ENCODE results near the gene MRPL58. TPM values are rescaled to one million over a fixed set of nuclear protein-coding genes. Genes with fewer than 3 reads are reported as not detected.
A peak's percentile ranks its signal among the peaks of the same experiment; 100 is the strongest.

Gene MRPL58
- total RNA-seq, 4 donors from 2014 or later = 1.00 to 41.3 (median 37.4) TPM; not detected in 1

GRCh38 chr17:75006653-75007052 is 5.8 kb upstream of the MRPL58 start:
- 92 to 100% methylated on average over 1 to 5 of the region's 5 CpGs for WGBS, 2 donors (ENCODE audit: low coverage in 1 of 2)

DNA sequence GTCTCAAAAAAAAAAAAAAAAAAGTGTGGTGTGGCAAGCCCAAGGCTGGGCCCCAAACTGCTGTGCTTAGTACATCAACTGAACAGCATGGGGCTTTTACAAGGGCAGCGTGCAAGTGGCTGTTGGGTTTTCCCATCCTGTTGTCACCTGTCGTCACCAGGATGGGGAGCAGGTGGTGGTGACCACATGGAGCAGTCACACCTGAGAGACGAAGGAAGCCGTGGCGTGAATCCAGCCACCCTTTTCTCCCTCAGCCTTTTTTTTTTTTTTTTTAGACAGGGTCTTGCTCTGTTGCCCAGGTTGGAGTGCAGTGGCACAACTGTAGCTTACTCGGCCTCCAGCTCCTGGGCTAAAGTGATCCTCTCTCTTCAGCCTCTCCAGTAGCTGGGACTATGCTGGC is 4.1 kb upstream of the MRPL58 start:
- H3K4me3 ChIP-seq = no peak overlapping the region
- no peaks in the 10 kb centered on the region for H3K9me3 ChIP-seq
- peaks cover 16 to 36% (median 21%) of the 10 kb centered on the region in 4 donors for H3K4me1 ChIP-seq
- H3K36me3 ChIP-seq = no peaks in the 10 kb centered on the region
- no peaks in the 10 kb centered on the region for H3K27me3 ChIP-seq
- 57 to 100% methylated on average over 1 to 6 of the region's 6 CpGs for WGBS, 2 donors (ENCODE audit: low coverage in 1 of 2)
- in situ Hi-C loops (cut with MboI; ENCODE audit: low pct_ligation_motif_present in 1 of 4, low pct_unique_long_range_greater_than_20kb in 1 of 4, low sequenced_read_pairs in 3 of 4) = no loop called here
- H3K27ac ChIP-seq = no peak overlapping the region
- no peak for DNase-seq
- intact Hi-C loops (cut with DNase I; ENCODE audit: low total_unique reads) = no loop called here
- TF ChIP-seq, protein P1, sequence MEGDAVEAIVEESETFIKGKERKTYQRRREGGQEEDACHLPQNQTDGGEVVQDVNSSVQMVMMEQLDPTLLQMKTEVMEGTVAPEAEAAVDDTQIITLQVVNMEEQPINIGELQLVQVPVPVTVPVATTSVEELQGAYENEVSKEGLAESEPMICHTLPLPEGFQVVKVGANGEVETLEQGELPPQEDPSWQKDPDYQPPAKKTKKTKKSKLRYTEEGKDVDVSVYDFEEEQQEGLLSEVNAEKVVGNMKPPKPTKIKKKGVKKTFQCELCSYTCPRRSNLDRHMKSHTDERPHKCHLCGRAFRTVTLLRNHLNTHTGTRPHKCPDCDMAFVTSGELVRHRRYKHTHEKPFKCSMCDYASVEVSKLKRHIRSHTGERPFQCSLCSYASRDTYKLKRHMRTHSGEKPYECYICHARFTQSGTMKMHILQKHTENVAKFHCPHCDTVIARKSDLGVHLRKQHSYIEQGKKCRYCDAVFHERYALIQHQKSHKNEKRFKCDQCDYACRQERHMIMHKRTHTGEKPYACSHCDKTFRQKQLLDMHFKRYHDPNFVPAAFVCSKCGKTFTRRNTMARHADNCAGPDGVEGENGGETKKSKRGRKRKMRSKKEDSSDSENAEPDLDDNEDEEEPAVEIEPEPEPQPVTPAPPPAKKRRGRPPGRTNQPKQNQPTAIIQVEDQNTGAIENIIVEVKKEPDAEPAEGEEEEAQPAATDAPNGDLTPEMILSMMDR (IDR thresholded peaks at IDR 0.05) = no peak
- TF ChIP-seq EP300 (IDR thresholded peaks at IDR 0.05; ENCODE audit: low read depth) (no peak), POLR2AphosphoS5 (IDR thresholded peaks at IDR 0.05) (no peak), POLR2A (IDR thresholded peaks at IDR 0.05) (no peak)

More at GRCh38 chr17:75006653-75007052, 5.8 kb upstream of the MRPL58 start:
- Histone ChIP-seq H3K27ac (no peak overlapping the region), H3K9me3 (no peaks in the 10 kb centered on the region), H3K36me3 (no peaks in the 10 kb centered on the region), H3K27me3 (no peaks in the 10 kb centered on the region), H3K4me3 (no peak overlapping the region), H3K4me1 (peaks cover 10 to 26% (median 11%) of the 10 kb centered on the region in 4 donors)
- DNase-seq = no peak
- TF ChIP-seq, protein P1 (IDR thresholded peaks at IDR 0.05) = peak in 1 of 5 experiments; percentile 8
- TF ChIP-seq POLR2AphosphoS5 (IDR thresholded peaks at IDR 0.05) (no peak), POLR2A (IDR thresholded peaks at IDR 0.05) (no peak)
- intact Hi-C loops (cut with DNase I; ENCODE audit: low total_unique reads) = no loop called here
- in situ Hi-C loops (cut with MboI; ENCODE audit: low pct_ligation_motif_present in 1 of 4, low pct_unique_long_range_greater_than_20kb in 1 of 4, low sequenced_read_pairs in 3 of 4) = no loop called here

DNA sequence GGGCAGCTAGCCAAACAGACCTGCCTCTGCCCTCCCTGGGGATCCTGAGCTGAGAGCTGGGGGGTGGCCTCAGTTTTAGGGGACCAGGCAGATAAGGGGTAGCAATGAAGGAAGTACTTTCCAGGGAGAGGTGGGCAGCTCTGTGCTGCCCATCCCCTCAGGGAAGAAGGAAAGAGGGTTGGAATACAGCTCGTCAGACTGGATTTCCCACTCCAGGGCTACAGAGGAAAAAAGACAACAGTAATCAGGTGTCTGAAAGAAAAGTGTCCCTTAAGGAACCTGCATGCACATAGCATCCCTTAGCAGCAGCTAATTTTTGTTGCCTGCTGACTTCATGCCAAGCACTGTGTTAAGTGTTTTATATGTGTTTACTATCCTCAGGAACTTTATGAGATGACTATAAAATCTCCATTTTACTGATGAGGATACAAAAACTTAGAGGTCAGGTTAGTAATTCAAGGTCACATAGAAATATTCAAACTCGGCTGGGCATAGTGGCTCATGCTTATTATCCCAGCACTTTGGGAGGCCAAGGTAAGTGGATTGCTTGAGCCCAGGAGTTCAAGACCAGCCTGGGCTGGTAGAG is 3.2 kb upstream of the MRPL58 start:
- intact Hi-C loops (cut with DNase I; ENCODE audit: low total_unique reads) = no loop called here
- no peaks in the 10 kb centered on the region for H3K9me3 ChIP-seq

GRCh38 chr17:75010683-75011400 is 1.6 kb upstream of the MRPL58 start:
- DNase-seq = peak; percentile 56

More for the DNA sequence above, 3.2 kb upstream of the MRPL58 start:
- WGBS, 2 donors (ENCODE audit: low coverage in 1 of 2) = 17 to 20% methylated on average over 2 of the region's 2 CpGs
- H3K27me3 ChIP-seq = no peaks in the 10 kb centered on the region
- TF ChIP-seq EP300 (IDR thresholded peaks at IDR 0.05; ENCODE audit: low read depth) (no peak), POLR2AphosphoS5 (IDR thresholded peaks at IDR 0.05) (no peak), POLR2A (IDR thresholded peaks at IDR 0.05) (no peak)
- TF ChIP-seq, protein P1 (IDR thresholded peaks at IDR 0.05) = no peak
- DNase-seq = peak; percentile 49
- H3K36me3 ChIP-seq = no peaks in the 10 kb centered on the region
- H3K4me3 ChIP-seq = no peak overlapping the region
- H3K4me1 ChIP-seq = peaks cover 21 to 42% (median 26%) of the 10 kb centered on the region in 4 donors
- peak overlapping the region; percentile 37 to 91 (median 70) for H3K27ac ChIP-seq
- in situ Hi-C loops (cut with MboI; ENCODE audit: low pct_ligation_motif_present in 1 of 4, low pct_unique_long_range_greater_than_20kb in 1 of 4, low sequenced_read_pairs in 3 of 4) = no loop called here

More at GRCh38 chr17:75010683-75011400, 1.6 kb upstream of the MRPL58 start:
- Histone ChIP-seq H3K4me1 (peaks cover 21 to 42% (median 26%) of the 10 kb centered on the region in 4 donors), H3K27ac (peak overlapping the region; percentile 88 to 96 (median 94)), H3K9me3 (no peaks in the 10 kb centered on the region), H3K27me3 (no peaks in the 10 kb centered on the region), H3K36me3 (no peaks in the 10 kb centered on the region), H3K4me3 (no peak overlapping the region)
- intact Hi-C loops (cut with DNase I; ENCODE audit: low total_unique reads) = loop anchor here (10.0 kb wide), 1 partner anchor 46 kb away; no protein-coding TSS in a partner anchor
- no peak for TF ChIP-seq EP300 (IDR thresholded peaks at IDR 0.05; ENCODE audit: low read depth)
- peak; percentile 55 to 64 (median 57) for TF ChIP-seq POLR2AphosphoS5 (IDR thresholded peaks at IDR 0.05)
- 39 to 59% methylated on average over 2 to 8 of the region's 8 CpGs for WGBS, 2 donors (ENCODE audit: low coverage in 1 of 2)
- in situ Hi-C loops (cut with MboI; ENCODE audit: low pct_ligation_motif_present in 1 of 4, low pct_unique_long_range_greater_than_20kb in 1 of 4, low sequenced_read_pairs in 3 of 4) = no loop called here

Measured in transverse colon (tissue), 4 donors.